HepG2 (cell line): ENCODE results near the gene ANKS1A. TPM values are rescaled to one million over a fixed set of nuclear protein-coding genes. Genes with fewer than 3 reads are reported as not detected.

Experiments used
- ATAC-seq: fragments of 200-7000 bp; cut with Tn5 transposase; 3 replicates; pipeline ENCODE4 v1.9.1; 2020; ENCODE audit warnings: mild to moderate bottlenecking, moderate library complexity
- BruUV-seq: library from RNA; stranded (reverse); fragments of 400-500 nt; replicated peaks from 2 replicates; lab custom pipeline; 2021; lab: Mats Ljungman, UMichigan
- CTCF ChIA-PET: fragments of 300-600 bp; formaldehyde crosslinking; extraction: SDS; loops from one replicate; lab custom pipeline; 2021; ENCODE audit warnings: low total read pairs, inconsistent platforms, low intra/inter-chr PET ratio; lab: Yijun Ruan, JAX
- POLR2A ChIA-PET: fragments of 350-600 bp; sonication (Branson Sonifier 250); formaldehyde crosslinking; loops from one replicate; lab custom pipeline; 2020; ENCODE audit warnings: antibody characterized with exemption, inconsistent platforms; lab: Yijun Ruan, JAX
- DNase-seq: peaks from one replicate; pipeline ENCODE4 v3.0.0-alpha.2; 2015; ENCODE audit warnings: low spot score
- FAIRE-seq: peaks from 3 replicates; lab custom pipeline; 2011; peaks lifted over from hg19 to GRCh38; lab: Jason Lieb, UNC
- H2AFZ ChIP-seq: one replicate; pipeline ENCODE4 v1.6.1; 2011; ENCODE audit warnings: low read length, inconsistent platforms
- H3K27ac ChIP-seq: fragments of 300-600 bp; 3 replicates; pipeline ENCODE4 v1.8.0; 2011; ENCODE audit warnings: mixed run types, mild to moderate bottlenecking, mixed read lengths, low read length, inconsistent platforms; ENCODE audit not compliant: insufficient read depth; ENCODE audit errors: extremely low read length
- H3K27me3 ChIP-seq, 2 experiments: fragments of 200-600 bp in 1 of 2; 2 replicates in 1 of 2; 3 replicates in 1 of 2; pipeline versions ENCODE4 v1.6.0 to v1.8.0; 2011; ENCODE audit warnings: low read length in 2 of 2, mild to moderate bottlenecking in 2 of 2, moderate library complexity in 2 of 2, inconsistent platforms in 1 of 2; ENCODE audit not compliant: insufficient read depth in 2 of 2, control insufficient read depth in 1 of 2
- H3K36me3 ChIP-seq, 2 experiments: fragments of 200-600 bp in 1 of 2; replicated peaks in 1 of 2; 2 replicates in 1 of 2; 3 replicates in 1 of 2; pipeline versions ENCODE4 v1.5.1 to v1.8.0; 2011; ENCODE audit warnings: low read length in 2 of 2, inconsistent platforms in 1 of 2; ENCODE audit not compliant: insufficient read depth in 2 of 2, control insufficient read depth in 1 of 2
- H3K4me1 ChIP-seq: 2 replicates; pipeline ENCODE4 v1.5.1; 2012; ENCODE audit warnings: low read length, inconsistent platforms; ENCODE audit not compliant: insufficient read depth
- H3K4me2 ChIP-seq: 2 replicates; pipeline ENCODE4 v1.6.0; 2011; ENCODE audit warnings: low read depth, low read length, inconsistent platforms
- H3K4me3 ChIP-seq, 3 experiments: fragments of 200-600 bp in 1 of 3; sonication (generic), shearing (Covaris generic) in 1 of 3; replicated peaks in 1 of 3; 2 replicates each; pipeline ENCODE4 v1.5.1; 2011 to 2016; ENCODE audit warnings: low read length in 3 of 3, inconsistent platforms in 2 of 3, low read depth in 2 of 3, mild to moderate bottlenecking in 2 of 3, control low read depth in 1 of 3, mixed read lengths in 1 of 3; ENCODE audit not compliant: insufficient read depth in 1 of 3
- H3K79me2 ChIP-seq: one replicate; pipeline ENCODE4 v1.6.1; 2011; ENCODE audit warnings: low read length, inconsistent platforms; ENCODE audit not compliant: insufficient read depth
- H3K9ac ChIP-seq: 2 replicates; pipeline ENCODE4 v1.6.0; 2011; ENCODE audit warnings: mild to moderate bottlenecking, low read depth, low read length, inconsistent platforms; ENCODE audit not compliant: insufficient read depth
- H3K9me3 ChIP-seq: 2 replicates; pipeline ENCODE4 v1.5.1; 2012; ENCODE audit warnings: mild to moderate bottlenecking, low read length
- H4K20me1 ChIP-seq: 2 replicates; pipeline ENCODE4 v1.6.0; 2011; ENCODE audit warnings: inconsistent platforms, mild to moderate bottlenecking, low read length, moderate library complexity; ENCODE audit not compliant: insufficient read depth
- CREB1 ChIP-seq, 2 experiments: fragments of 450-650 bp in 1 of 2; IDR thresholded peaks; 2 replicates each; pipeline ENCODE4 v1.6.1; 2016 to 2017; ENCODE audit warnings: control low read depth in 1 of 2, mild to moderate bottlenecking in 1 of 2, missing compliant biosample characterization in 1 of 2, missing genetic modification characterization in 1 of 2
- MEIS1 ChIP-seq: sonication (generic); formaldehyde crosslinking; IDR thresholded peaks from 2 replicates; pipeline ENCODE4 v1.9.0; 2021; ENCODE audit warnings: mild to moderate bottlenecking, missing genetic modification reagents, moderate library complexity, borderline replicate concordance
- SMARCC2 ChIP-seq: fragments of 450-650 bp; IDR thresholded peaks from 2 replicates; pipeline ENCODE4 v1.6.1; 2017; ENCODE audit warnings: antibody characterized with exemption, mild to moderate bottlenecking
- ZEB1 ChIP-seq: IDR thresholded peaks from 2 replicates; pipeline ENCODE4 v1.6.1; 2012; ENCODE audit warnings: mild to moderate bottlenecking, low read depth, inconsistent platforms; ENCODE audit not compliant: insufficient replicate concordance
- WGBS: methylation state at CpG from one replicate; pipeline ENCODE4 v1.1.6; 2017; ENCODE audit warnings: low lambda C conversion rate; 5-methylcytosine and 5-hydroxymethylcytosine counted together
- in situ Hi-C: cut with HindIII; loops from 2 replicates; pipeline ENCODE4 v1.10.0; 2017; ENCODE audit warnings: low pct_unique_long_range_greater_than_20kb; ENCODE audit not compliant: extremely low pct_ligation_motif_present
- intact Hi-C: fragments of 100-400 bp; cut with micrococcal nuclease; formaldehyde crosslinking; loops from one replicate; pipeline ENCODE4 v1.10.0; 2022; ENCODE audit not compliant: unreplicated experiment
- polyA plus RNA-seq, 8 experiments: library from polyadenylated mRNA; depleted of rRNA in 3 of 8; stranded (reverse) in 7 of 8; unstranded in 1 of 8; fragments of >200 nt; fragmentation: Illumina TruSeq in 4 of 8; extraction: Trizol in 4 of 8; gene quantifications; 2 replicates each; pipeline versions ENCODE4 v1.2.1 to v1.2.3, GENCODE V29; 2011 to 2016; ENCODE audit warnings: low read depth in 4 of 8, missing spikeins in 1 of 8, mixed read lengths in 1 of 8; ENCODE audit not compliant: insufficient read depth in 1 of 8
- total RNA-seq, 5 experiments: library from RNA; depleted of rRNA; stranded (reverse); fragments of >200 nt; fragmentation: Illumina TruSeq; extraction: Trizol; gene quantifications; 2 replicates each; pipeline ENCODE4 v1.2.3, GENCODE V29; 2016; ENCODE audit warnings: low read depth in 1 of 5
- TF ChIP-seq, protein P1 (sequence below): sonication (generic); formaldehyde crosslinking; IDR thresholded peaks from 2 replicates; pipeline ENCODE4 v1.4.0; 2020; ENCODE audit warnings: missing genetic modification reagents
- TF ChIP-seq, protein P2 (sequence below): sonication (generic); formaldehyde crosslinking; IDR thresholded peaks from 2 replicates; pipeline ENCODE4 v1.8.1; 2022; ENCODE audit warnings: mild to moderate bottlenecking, missing genetic modification reagents
- TF ChIP-seq, protein P3 (sequence below): sonication (generic); formaldehyde crosslinking; IDR thresholded peaks from 2 replicates; pipeline ENCODE4 v1.8.1; 2023; ENCODE audit warnings: mild to moderate bottlenecking, inconsistent platforms, moderate library complexity, missing genetic modification reagents, borderline replicate concordance

The ANKS1A gene
- total and polyA plus RNA-seq, 2 of the 13 experiments (the other 11 are each of a cell fraction or from before 2014, with no cell fraction given), result 7.2 to 15.1 TPM

DNA sequence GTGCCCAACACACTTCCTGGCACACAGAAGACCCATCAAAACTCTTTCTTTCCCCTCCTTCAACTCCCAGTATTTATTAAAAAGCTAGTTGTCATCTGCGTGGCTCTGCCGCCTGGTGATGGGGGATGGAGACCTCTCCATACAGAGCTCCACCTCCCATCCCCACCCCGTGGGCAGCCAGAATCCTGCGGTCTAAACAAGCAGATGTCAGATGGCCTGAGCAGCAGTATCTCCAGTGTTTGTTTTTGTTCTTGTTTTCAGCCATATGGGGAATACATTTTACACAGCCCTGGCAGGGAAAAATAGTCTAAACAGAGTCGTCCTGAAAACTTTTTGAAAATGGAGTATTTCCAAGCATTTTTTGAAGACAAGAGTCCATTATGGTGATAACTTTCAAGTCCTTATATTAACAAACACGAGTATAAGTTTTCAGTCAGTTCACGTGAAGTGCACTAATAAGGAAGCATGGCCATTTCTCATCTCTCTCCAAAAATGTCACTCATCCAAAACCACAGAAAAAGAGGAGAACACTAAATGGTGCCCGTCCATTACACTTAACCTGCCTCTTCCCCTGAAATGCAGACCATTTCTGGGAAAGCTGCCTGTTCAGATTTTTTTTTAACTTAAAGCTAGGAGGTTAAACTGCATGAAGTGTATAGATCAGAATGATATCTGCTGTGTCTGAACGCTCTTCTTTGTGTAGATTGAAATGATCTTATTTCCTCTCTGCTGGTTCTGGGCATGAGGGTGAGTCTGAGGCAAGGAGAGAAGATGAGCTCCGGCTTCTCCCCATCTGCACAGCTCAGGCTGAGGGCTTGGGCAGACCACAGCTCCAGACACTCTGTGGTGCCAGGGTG lies 161.1 kb downstream of the ANKS1A start:
- intact Hi-C loops, result no loop called here
- H2AFZ ChIP-seq, result no peak overlapping the region
- H3K4me3 ChIP-seq, result no peak overlapping the region
- H3K9me3 ChIP-seq, result no peaks in the 10 kb centered on the region
- TF ChIP-seq, protein P1, sequence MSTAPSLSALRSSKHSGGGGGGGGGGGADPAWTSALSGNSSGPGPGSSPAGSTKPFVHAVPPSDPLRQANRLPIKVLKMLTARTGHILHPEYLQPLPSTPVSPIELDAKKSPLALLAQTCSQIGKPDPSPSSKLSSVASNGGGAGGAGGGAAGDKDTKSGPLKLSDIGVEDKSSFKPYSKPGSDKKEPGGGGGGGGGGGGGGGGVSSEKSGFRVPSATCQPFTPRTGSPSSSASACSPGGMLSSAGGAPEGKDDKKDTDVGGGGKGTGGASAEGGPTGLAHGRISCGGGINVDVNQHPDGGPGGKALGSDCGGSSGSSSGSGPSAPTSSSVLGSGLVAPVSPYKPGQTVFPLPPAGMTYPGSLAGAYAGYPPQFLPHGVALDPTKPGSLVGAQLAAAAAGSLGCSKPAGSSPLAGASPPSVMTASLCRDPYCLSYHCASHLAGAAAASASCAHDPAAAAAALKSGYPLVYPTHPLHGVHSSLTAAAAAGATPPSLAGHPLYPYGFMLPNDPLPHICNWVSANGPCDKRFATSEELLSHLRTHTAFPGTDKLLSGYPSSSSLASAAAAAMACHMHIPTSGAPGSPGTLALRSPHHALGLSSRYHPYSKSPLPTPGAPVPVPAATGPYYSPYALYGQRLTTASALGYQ (CRISPR knock-in tag), result no peak
- TF ChIP-seq, protein P2, sequence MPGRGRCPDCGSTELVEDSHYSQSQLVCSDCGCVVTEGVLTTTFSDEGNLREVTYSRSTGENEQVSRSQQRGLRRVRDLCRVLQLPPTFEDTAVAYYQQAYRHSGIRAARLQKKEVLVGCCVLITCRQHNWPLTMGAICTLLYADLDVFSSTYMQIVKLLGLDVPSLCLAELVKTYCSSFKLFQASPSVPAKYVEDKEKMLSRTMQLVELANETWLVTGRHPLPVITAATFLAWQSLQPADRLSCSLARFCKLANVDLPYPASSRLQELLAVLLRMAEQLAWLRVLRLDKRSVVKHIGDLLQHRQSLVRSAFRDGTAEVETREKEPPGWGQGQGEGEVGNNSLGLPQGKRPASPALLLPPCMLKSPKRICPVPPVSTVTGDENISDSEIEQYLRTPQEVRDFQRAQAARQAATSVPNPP (CRISPR knock-in tag), result no peak
- TF ChIP-seq MEIS1 (CRISPR knock-in tag), result no peak
- no peak for TF ChIP-seq SMARCC2
- TF ChIP-seq, protein P3, sequence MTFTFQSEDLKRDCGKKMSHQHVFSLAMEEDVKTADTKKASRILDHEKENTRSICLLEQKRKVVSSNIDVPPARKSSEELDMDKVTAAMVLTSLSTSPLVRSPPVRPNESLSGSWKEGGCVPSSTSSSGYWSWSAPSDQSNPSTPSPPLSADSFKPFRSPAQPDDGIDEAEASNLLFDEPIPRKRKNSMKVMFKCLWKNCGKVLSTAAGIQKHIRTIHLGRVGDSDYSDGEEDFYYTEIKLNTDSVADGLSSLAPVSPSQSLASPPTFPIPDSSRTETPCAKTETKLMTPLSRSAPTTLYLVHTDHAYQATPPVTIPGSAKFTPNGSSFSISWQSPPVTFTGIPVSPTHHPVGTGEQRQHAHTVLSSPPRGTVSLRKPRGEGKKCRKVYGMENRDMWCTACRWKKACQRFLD (CRISPR knock-in tag), result no peak
- no peak for TF ChIP-seq CREB1 (IDR thresholded peaks at IDR 0.05)
- TF ChIP-seq CREB1 (CRISPR knock-in tag; IDR thresholded peaks at IDR 0.05), result no peak
- TF ChIP-seq ZEB1, result no peak
- peaks cover 7 to 27% of the 10 kb centered on the region in 2 experiments; a peak in 4 of 5 replicates for H3K36me3 ChIP-seq
- no peak overlapping the region for H3K4me2 ChIP-seq
- H3K27ac ChIP-seq, result no peak overlapping the region
- 87% methylated on average over 10 of the region's 10 CpGs for WGBS
- no TSS peak for BruUV-seq
- H3K79me2 ChIP-seq, result no peaks in the 10 kb centered on the region
- ChIA-PET CTCF (no interaction called here), POLR2A (interaction anchor here (1.9 kb wide), 1 partner anchor 162 kb away, joined by 4 read pairs; the partner anchor contains the start of gene TAF11)
- FAIRE-seq (peak; percentile 46), ATAC-seq (no peak), DNase-seq (no peak)
- H4K20me1 ChIP-seq, result no peaks in the 10 kb centered on the region
- H3K9ac ChIP-seq, result no peak overlapping the region
- peaks cover 13% of the 10 kb centered on the region for H3K4me1 ChIP-seq
- H3K27me3 ChIP-seq, result no peaks in the 10 kb centered on the region
- in situ Hi-C loops, result no loop called here
